ENCODE data around the gene ATAD3A.
"Not testable (repeated sequence)": the region's sequence is repeated elsewhere in the genome, so short reads cannot be mapped to it uniquely, and the experiment has no call there.

ATAD3A gene

DNA sequence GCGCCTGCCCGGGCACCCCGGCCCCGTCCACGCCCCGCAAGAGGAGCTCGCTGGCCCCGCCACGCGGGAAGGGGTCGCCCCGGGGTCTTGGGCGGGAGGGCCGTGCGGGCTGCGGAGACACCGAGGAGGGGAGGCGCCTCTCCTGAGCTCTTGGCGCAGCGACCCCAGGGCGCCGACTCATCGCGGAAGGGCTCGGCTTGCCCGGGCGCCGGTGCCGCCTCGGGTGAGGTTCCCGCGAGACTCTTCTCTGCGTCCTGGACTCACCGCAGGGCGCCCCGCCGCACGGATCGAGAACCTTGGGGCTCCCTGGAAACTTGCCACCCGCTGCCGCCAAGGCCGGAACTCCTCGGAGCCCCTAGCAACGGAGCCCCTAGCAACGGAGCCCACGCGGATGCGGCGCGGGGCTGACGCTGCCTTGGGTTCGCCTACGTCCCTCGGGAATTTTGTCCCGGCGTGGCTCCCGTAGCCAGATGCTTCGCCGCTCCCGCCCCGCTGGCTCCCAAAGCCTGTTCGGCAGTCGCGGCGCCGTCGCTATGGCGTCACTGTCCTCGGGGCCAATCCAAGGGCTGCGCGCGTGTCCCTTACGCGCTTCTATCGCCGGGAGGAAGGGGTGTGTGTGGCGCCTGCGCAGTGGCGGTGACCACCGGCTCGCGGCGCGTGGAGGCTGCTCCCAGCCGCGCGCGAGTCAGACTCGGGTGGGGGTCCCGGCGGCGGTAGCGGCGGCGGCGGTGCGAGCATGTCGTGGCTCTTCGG is at the start of gene ATAD3A:
TSS of gene ATAD3A (plus strand) at position 630 of the 753 bp plus-strand sequence. CDS start at position 737, 107 bp downstream.
- DNase-seq: peak; percentile 91

DNA sequence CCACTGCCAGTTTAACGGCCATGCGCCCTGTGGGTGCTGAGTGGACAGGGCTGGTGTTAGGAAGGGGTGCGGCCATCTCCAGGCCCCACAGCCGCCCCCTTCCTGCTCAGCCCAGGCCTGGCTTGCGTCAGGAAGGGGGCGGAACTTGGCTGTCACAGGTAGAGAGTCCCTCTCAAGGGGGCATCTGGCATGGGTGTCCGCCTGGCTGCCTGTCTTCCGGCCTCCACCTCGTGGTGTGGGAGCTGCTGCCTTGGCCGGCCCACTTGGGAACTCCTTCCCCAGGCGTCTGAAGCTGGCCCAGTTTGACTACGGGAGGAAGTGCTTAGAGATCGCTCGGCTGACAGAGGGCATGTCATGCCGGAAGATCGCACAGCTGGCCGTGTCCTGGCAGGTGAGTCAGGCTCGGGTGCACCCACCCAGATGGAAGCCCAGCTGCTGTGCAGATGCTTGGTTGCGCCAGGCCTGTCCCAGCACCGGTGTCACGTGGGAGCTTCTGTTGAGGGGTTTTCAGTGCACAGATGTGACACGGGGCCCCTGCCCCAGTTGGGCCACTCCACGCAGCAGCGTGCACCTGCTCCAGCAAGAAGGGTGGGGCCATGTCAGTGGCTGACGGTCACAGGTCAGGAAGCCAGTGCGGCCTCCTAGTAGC is 49.5 kb upstream of the ATAD3A start:
- DNase-seq: peak; percentile 36

DNA sequence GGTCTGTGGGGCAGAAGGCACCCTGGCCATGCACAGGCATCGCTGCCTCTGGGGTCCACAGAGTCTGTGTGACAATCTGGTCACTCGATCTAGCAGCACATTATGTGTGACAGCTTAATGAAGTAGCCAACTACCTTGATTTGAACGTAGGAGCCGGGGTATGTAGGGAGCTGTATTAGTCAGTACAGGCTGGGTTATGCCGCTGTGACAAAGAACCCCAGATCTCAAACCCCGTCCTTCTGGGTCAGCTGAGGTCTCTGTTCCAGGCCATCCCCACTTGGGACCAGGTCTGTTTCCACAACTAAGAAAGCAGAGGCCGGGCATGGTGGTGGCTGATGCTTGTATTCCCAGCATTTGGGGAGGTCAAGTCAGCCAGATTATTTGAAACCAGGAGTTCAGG is 48.6 kb upstream of the ATAD3A start:
- DNase-seq: no peak

DNA sequence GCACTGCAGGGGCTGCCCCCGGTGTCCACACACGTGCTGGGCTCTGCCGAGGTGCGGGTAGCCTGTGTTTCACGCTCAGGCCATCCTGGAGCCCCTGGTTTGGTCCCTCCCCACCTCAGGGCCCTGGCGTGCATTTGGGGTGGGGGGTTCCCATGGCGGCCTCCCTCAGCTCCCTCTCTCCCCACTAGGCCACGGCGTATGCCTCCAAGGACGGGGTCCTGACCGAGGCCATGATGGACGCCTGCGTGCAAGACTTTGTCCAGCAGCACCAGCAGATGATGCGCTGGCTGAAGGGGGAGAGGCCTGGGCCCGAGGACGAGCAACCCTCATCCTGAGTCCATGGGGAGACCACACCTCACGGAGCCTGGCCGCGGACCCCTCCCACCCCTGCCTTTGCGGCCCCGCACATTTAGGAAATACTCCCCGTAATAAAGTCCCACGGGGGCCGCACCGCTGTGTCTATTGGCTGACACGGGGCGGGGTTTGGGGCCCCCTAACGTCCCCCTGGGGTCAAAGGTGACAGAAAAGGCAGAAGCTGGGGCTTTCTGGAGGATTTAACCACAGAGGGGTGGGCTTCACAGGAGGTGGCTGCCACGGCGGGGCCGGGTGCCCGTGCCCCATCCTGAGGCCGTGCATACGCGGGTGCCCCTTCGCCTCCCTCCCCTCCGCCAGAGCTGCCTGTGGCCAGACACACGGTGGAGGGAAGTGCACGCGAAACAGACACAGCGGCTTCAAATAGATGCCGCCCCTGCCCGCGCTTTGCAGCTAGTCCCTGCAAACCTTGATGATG is 43.6 kb upstream of the ATAD3A start:
- DNase-seq: not testable (repeated sequence)

DNA sequence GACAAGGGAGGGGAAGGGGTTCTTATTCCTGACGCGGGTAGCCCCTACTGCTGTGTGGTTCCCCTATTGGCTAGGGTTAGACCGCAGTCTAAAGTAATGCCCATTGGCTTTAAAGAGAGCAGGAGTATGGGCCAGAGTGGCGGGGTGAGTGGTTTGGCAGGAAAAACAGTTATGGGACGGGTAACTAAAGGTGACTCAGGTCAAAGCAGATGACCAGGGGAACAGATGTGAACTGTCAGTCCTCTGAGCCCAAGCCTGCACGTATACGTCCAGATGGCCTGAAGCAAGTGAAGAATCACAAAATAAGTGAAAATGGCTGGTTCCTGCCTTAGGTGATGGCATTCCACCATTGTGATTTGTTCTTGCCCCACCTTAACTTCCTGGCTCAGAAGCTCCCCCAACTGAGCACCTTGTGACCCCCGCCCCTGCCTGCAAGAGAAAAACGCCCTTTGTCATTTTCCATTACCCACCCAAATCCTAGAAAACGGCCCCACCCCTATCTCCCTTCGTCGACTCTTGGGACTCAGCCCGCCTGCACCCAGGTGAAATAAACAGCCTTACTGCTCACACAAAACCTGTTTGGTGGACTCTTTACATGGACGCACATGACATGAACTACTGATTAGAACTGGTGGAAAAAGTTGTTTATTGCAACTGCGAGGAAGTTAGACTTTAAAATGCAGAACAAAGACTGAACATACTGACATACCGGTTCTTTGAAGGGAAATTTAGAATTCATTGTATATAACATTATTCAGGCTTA is 41.2 kb upstream of the ATAD3A start:
- DNase-seq: no peak

DNA sequence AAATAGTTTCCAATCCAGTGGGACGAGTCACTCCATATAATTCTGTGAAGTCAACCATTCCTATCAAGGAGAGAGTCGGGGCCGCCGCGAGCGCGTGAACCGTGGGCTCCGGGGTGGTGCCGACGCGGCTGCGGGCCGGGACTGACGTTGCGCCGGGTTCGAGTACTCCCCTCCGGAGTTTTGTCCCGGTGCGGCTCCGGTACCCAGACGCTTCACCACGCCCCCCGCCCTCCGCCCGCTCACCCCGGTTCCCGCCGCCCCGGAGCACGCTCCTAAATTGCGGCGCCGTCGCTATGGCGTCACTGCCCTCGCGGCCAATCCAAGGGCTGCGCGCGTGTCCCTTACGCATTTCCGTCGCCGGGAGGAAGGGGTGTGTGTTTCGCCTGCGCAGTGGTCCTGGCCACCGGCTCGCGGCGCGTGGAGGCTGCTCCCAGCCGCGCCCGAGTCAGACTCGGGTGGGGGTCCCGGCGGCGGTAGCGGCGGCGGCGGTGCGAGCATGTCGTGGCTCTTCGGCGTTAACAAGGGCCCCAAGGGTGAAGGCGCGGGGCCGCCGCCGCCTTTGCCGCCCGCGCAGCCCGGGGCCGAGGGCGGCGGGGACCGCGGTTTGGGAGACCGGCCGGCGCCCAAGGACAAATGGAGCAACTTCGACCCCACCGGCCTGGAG is 40.4 kb upstream of the ATAD3A start, which contains the start of gene ATAD3B:
TSS of gene ATAD3B (plus strand) at position 377 of the 664 bp plus-strand sequence. CDS start at position 497, 120 bp downstream.
- DNase-seq: peak; percentile 80

DNA sequence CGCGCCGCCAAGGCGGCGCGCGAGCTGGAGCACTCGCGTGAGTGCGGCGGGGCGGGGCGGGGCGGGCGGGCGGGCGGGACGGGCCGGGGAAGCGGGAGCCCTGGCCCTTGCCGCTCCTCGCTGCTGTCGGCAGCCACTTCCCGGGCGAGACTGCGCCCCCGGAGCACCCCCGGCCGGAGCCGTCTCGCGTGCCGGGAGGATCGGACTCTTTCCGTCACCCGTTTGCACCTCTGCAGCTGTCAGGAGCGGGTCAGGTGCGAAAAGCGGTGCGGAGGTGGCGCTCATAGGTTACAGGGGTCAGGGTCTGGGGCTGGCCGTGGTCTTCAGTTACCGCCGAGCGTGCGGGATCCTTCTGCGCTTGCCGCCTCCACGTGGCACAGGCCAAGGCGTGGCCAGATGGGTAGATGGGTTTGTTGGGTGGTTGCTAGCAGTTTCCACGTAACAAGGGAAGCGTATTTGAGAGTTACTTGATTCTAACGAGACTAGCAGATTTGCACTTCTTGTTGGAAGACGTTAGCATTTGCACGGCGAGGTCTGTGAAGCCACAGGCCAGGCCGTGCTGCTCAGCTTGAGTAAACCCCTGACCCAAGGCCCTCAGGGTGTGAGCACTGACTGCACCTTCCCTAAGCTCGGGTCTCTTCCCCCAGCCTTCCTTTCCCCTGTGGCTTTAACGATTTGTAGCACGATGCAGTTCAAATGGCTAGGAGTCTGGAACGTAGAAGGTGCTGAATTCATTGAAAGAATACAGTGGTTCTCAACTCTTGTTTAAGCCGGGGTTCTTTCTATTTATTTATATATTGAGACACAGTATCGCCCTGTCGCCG is 39.7 kb upstream of the ATAD3A start:
- DNase-seq: not testable (repeated sequence)

DNA sequence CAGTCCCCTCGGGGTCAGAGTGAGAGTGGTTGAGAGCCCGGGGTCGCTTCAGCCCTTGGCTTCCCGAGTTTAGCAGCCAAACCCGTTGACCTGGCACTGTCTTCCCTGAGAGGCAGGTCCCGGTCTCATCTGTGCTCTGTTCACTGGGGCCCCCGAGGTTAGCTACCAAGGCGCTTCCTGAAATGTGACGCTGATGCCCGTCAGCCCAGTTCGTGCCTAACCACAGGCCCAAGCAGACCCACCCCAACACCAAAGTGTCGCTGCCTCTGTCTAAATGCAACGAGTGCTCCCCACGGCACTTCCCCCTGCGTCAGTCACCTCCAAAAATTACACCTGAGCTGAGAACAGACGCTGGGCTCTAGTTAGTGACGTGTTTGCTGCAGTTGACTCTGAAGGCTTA is 36.0 kb upstream of the ATAD3A start:
- DNase-seq: not testable (repeated sequence)

DNA sequence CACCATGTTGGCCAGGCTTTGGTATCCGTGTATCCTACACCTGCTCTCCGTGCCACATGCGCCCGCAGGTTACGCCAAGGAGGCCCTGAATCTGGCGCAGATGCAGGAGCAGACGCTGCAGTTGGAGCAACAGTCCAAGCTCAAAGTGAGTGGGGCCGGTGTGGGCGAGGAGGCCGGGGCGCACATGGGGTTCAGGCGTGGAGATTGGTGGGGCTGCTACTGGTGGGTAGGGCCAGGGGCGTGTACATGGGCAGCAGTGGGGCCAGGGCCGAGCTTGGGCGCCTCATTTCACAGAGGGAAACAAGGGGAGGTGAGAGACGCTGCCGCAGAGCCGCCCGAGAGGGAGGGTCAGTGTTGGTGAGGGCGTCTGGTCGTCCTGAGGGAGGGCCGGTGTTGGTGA is 34.8 kb upstream of the ATAD3A start:
- DNase-seq: no peak

DNA sequence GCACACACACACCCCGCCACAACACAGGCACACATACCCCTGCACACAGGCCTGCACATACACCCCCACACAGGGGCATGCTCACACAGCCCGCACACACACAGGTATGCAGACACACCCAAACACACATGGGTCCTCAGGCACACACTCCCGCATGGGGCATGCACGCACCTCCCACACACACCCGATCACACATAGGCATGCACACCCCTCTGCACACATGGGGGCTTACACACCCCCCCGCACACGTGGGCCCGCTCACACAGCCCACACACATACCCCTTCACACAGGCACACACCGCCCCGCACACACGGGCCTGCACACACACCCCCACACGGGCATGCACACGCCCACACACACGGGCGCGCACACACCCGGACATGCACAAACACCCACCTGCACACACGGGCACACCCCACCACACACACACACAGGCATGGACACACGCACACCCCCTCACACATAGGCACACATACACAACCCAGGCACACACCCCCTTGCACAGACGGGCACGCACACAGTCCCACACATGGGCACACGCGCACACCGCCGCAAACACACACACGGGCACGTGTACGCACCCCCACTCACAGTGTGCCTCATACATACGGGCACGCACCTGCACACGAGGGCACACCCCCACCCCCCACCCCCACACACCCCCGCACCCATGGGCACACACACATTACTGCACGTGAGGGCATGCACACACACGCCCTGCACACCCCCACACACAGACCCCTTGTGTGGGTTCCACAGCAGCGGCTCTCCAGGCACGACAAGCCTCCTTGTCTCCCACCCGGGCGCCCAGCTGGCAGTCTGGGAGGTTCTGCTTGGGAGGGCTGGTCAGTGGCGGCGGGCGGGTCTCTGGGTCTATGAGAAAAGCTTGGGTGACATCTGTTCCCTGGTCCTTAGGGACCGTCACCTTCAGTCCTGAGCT is 32.1 kb upstream of the ATAD3A start:
- no peak for DNase-seq

DNA sequence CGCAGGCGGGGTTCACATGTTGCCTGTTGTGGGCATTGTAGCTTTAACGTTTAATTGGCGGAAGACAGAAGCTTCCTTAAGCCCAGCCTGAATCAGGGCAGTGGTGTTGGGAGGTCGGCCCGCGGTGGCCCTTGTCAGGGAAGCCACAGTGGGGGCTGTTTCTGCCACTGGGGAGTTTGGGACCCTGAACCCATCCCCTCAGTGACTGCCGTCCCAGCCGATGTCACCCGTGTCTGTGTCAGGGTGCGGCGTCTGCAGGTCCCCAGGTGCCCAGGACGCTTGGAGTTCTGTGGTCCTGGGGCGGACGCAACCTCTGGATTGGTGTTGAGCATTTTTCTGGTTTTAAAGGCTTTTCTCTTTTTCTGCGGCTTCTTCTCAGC is 31.5 kb upstream of the ATAD3A start:
- DNase-seq: not testable (repeated sequence)

DNA sequence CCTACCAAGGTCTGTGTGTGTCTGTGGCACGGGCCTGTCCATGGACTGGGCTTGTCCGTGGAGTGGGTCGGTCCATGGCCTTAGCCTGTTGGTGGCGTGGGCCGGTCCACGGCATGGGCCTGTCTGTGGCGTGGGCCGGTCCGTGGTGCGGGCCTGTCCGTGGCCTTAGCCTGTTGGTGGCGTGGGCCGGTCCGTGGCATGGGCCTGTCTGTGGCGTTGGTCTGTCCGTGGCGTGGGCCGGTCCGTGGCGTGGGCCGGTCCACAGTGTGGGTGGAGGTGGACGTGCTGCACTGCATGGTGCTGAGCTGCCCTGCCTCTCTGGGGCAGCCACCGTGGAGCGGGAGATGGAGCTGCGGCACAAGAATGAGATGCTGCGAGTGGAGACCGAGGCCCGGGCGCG is 30.2 kb upstream of the ATAD3A start:
- not testable (repeated sequence) for DNase-seq

DNA sequence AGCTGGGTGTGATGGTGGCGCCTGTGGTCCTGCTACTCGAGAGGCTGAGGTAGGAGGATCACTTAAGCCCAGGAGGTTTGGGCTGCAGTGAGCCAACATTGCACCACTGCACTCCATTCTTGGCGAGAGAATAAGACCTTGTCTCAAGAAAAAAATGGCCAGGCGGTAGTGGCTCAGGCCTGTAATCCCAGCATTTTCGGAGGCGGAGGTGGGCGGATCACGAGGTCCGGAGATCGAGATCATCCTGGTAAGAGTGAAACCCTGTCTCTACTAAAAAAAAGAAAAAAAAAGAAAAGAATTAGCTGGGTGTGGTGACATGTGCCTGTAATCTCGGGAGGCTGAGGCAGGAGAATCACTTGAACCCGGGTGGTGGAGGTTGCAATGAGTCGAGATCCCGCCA is 29.1 kb upstream of the ATAD3A start:
- DNase-seq: no peak

DNA sequence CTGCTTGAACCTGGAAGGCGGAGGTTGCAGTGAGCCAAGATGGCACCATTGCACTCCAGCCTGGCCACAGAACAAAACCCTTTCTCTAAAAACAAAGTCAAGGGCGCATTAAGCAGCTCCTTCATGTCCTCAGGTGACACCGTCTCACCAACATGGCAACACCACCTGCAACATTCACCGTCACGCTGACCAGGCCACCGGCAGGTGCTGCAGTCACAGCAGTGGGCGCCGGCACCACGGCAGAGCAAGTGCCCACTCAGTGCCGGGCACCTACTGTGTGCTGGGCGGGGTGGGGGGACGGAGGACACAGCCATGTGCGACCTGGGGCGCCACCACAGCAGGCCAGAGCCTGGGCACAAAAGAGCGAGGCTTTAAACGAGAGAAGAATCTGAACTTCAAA is 28.2 kb upstream of the ATAD3A start:
- DNase-seq: no peak

DNA sequence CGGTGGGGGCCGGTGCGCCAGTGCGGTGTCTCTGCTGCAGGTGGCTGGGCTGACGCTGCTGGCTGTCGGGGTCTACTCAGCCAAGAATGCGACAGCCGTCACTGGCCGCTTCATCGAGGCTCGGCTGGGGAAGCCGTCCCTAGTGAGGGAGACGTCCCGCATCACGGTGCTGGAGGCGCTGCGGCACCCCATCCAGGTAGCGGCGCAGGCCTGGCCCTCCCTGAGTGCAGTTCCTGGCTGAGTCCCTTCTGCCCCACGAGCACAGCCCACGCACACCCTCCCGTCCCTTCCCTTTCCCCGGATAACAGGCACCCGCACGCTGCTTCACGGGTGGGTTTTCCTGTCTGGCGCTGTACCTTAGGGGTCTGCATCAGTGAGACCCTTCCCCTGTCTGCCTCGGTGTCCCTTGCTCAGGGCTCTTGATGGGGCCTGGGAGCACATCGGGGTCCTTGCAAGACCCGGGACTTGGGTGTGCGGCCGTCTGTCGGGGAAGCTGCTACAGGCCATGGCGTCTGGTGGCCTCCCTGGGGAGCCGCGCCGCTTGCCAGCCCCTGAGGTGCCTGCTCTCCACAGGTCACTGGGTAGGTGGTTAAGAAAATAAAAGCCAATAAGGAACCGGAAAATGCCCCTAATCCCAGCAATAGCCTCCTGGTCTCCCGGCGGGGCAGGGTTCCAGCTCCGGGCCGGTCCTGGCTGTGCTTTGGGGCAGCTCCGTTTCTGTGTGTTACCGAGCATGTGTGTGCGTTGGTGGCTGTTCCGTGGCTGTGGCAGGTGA is 26.8 kb upstream of the ATAD3A start:
- not testable (repeated sequence) for DNase-seq

DNA sequence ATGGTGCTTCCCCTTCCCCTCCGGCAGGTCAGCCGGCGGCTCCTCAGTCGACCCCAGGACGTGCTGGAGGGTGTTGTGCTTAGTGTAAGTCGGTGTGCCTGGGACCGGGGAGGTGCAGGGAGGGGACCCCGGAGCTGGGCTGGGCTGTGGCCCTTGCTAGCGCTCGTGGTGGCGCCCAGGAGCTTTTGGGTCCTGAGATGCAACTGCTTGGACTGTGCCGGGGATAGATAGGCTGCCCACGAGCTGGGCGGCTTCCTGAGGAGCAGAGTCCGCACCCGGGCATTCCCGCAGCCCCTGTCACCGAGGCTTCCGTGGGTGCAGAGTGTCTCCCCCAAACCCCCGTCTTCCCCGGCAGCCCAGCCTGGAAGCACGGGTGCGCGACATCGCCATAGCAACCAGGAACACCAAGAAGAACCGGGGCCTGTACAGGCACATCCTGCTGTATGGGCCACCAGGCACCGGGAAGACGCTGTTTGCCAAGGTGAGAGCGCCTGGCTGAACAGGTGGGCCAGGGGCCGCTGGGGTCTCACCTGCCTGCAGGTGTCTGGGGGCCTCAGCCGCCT is 26.1 kb upstream of the ATAD3A start:
- not testable (repeated sequence) for DNase-seq

DNA sequence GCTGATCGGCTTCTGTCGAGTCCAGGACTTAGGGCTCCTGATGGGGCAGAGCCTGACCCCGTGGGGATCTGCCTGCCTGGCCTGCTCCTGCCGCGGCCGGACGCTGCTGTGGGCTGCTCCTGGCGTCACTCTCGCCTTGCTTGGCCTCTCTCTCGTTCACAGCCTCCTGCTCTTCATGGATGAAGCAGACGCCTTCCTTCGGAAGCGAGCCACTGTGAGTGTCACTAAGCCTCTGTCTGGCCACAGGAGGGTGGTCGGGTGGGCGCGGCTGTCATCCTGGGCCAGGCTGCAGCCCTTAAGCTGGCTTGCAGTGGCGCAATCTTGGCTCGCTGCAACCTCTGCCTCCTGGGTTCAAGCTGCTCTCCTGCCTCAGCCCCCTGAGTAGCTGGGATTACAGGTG is 24.3 kb upstream of the ATAD3A start:
- DNase-seq: no peak

DNA sequence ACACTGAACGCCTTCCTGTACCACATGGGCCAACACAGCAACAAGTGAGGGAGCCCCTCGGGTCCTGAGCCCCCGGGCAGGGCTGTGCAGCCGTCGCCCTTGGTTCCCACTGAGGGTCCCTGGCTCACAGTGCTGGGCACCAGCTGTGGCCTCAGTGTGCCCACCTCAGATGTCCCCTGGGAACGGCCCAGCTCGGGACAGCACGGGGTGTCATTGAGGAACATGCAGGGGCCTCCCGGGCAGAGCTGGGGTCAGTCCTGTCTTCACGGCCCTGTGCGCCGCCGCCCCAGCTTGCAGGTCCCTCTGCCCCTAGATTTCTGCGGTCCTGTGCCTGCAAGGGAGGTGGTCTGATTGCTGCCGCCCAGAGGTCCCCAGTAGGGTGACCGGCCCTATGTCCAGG is 22.7 kb upstream of the ATAD3A start:
- DNase-seq: no peak

DNA sequence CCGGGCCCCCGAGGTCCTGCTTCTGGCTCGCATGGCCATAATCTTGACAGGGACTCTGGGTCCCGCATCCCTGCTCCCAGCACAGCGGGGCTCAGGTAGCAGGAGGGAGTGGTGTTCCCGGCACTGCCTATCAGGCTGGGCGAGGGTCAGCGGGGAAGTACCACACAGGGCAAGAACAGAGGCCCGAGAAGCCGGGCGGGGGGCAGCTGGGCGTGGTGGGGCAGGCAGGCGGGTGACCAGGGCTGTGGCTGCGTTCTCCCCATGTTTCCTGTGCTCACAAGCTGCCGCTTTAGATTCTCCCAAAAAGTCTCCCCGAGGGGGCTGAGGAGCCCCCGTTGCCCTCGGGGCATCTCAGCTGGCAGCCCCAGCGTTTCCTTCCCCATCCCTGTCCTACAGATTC is 22.1 kb upstream of the ATAD3A start:
- no peak for DNase-seq
